Stimulated activated CD4-positive, alpha-beta T cell treated with anti-CD3 and anti-CD28 coated beads, Interleukin-2, amount 100 ng/mL, for 48 hours (primary cell): Measurements from ENCODE around the gene CREBBP.

Experiments used
- DNase-seq, 2 donors: peaks; one replicate each; pipeline ENCODE4 v3.0.0-alpha.2; 2020

Gene CREBBP

GRCh38 chr16:3854750-3855541 lies 25.6 kb downstream of the CREBBP start:
- no peak for DNase-seq

- no peak for DNase-seq
Observed at GRCh38 chr16:3850544-3850899, 30.0 kb downstream of the CREBBP start.

GRCh38 chr16:3849751-3850543 lies 30.6 kb downstream of the CREBBP start:
- no peak for DNase-seq

DNA sequence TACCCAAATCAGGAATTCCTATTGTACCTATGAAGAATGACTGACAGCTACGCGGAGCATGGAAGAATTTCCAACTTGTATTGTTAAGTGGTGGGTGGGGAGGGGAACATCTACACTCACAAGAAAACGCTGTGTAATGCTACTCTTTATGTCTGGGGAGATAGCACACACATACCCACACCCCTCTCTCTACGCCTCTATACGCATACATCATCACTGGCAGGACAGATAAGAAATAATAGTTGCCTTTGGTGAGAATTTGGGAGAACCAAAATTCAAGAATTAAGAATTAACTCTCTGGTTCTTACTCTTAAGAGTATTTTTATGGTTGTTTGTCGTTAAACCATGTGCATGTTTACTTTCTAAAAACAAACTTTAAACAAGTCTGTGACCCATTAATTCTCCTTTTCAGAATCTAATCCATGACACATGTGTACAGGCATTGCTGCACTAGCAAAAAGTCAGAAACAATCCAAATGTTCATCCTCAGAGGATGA lies 33.9 kb downstream of the CREBBP start:
- DNase-seq: no peak

- DNase-seq: no peak
Observed at GRCh38 chr16:3846087-3846486, 34.4 kb downstream of the CREBBP start.

- no peak for DNase-seq
Observed at GRCh38 chr16:3842994-3843393, 37.5 kb downstream of the CREBBP start.

- DNase-seq: no peak
Observed at GRCh38 chr16:3841729-3842508, 38.6 kb downstream of the CREBBP start.

- DNase-seq: no peak
Observed at GRCh38 chr16:3839402-3840184, 40.9 kb downstream of the CREBBP start.

GRCh38 chr16:3838600-3839401 lies 41.7 kb downstream of the CREBBP start:
- no peak for DNase-seq

- no peak for DNase-seq
Observed at GRCh38 chr16:3837851-3838586, 42.5 kb downstream of the CREBBP start.

DNA sequence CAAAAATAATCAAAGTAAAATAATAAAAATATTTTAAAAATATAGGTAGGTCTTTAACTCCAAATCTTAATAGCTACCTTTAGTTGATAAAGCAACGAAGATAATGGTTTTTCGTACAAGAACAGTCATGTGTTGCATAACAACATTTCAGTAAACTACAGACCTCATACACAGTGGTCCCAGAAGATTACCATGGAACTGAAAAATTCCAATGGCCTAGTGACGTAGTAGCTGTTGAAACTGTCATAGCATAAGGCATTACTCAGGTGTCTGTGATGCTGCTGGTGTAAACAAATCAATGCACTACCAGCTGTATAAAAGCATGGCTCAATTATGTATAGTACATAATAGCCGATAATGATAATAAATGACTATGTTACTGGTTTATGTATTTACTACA lies 43.9 kb downstream of the CREBBP start:
- no peak for DNase-seq

- DNase-seq: no peak
Observed at GRCh38 chr16:3835089-3835602, 45.4 kb downstream of the CREBBP start.

DNA sequence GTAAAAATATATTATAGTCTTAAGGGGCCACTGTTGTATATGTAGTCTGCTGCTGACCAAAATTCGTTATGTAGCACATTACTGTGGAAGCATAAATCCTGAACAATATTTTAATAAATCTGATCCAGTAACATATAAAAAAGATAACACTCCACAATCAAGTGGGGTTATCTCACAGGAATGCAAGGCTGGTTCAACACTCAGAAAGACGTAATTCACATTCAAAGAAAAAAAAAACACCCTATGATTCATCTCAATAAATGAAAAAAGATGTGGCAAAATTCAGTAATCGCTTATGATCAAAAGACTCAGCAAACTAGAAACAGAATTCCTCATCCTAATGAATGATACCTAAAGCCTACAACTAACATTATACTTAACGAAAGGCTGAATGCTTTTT lies 47.8 kb downstream of the CREBBP start:
- no peak for DNase-seq

DNA sequence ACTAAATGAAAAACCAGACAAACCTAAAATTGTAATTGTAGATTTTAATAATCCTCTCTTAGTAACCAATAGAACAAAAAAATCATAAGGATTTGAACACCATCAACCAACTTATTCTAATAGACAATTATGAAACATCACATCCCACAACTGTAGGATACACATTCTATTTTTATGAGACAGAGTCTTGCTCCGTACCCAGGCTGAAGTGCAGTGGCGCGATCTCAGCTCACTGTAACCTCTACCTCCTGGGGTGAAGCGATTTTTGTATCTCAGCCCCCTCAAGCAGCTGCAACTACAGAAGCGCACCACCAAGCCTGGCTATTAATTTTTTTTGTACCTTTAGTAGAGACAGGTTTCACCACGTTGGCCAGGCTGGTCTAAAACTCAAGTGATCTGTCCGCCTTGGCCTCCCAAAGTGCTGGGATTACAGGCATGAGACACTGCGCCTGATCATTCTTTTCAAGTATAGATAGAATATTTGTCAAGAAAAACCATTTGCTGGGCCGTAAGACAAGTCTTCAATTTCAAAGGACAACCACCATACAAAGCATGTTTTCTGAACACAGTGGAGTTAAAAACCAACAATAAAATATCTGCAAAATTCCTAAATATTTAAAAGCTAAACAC lies 49.8 kb downstream of the CREBBP start:
- DNase-seq: no peak

GRCh38 chr16:3829631-3830536 lies 50.6 kb downstream of the CREBBP start:
- no peak for DNase-seq

- DNase-seq: no peak
Observed at GRCh38 chr16:3825940-3826339, 54.6 kb downstream of the CREBBP start.

GRCh38 chr16:3825103-3825502 lies 55.4 kb downstream of the CREBBP start:
- no peak for DNase-seq

DNA sequence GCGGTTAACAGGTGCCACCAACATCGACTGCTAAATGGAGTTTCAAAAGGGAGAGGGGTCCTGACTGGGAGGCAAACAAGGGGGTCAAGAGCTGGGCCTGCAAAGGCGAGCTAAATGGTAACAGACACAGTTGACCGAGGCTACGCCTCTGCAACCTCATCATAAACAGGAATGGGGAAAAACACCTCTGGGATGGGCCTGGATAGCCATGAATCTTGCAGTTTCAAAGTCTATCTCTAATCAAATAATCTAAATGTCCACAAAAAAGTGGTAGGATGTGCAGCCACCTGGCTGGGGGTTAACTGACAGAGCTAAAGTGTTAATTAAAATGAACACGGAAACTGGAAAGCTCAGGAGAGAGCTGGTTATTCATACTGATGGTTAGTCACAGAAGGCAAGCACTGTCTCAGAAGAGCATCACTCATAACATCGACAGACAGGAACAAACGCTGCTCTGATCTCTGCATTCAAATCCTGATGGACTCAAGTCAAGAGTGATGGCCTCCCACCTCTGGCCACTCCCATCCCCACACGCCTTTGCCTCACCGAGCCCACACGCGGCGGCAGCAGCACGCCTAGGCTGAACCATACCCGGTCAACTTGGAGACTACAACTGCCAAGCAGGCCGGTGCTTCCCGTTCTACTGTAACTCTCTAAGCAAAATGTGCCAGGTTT lies 56.3 kb downstream of the CREBBP start:
- DNase-seq: no peak
